Keratinocyte (primary cell): ENCODE measurements around the gene RNF149.
"Not testable (repeated sequence)": the region's sequence is repeated elsewhere in the genome, so short reads cannot be mapped to it uniquely, and the experiment has no call there.

ENCODE experiments used
- CTCF ChIP-seq, 3 experiments: IDR thresholded peaks in 1 of 3; conservative IDR thresholded peaks in 1 of 3; optimal IDR thresholded peaks in 1 of 3; 2 replicates in 2 of 3; 3 replicates in 1 of 3; pipeline versions ENCODE3 to v1.5.1; 2011; ENCODE audit warnings: low read length in 3 of 3, mild to moderate bottlenecking in 3 of 3, moderate library complexity in 2 of 3, control low read depth in 1 of 3, inconsistent platforms in 1 of 3; ENCODE audit not compliant: insufficient read depth in 2 of 3; ENCODE audit errors: extremely low read depth in 1 of 3
- EZH2 ChIP-seq: IDR thresholded peaks from one replicate; pipeline ENCODE4 v1.6.1; 2012; ENCODE audit warnings: inconsistent platforms, mild to moderate bottlenecking, low read length, moderate library complexity

DNA sequence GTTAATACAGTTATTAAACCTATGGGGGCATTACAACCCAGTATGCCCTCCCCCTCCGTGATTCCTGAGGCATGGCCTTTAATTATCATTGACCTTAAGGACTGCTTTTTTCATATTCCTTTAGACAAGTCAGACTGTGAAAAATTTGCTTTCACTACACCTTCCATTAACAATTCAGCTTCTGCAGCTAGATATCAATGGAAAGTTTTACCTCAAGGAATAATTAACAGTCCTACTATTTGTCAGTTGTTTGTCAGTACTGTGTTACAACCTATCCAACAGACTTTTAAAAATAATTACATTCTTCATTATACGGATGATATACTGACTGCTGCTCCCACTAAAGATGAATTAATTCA lies 68.8 kb downstream of the RNF149 start:
- TF ChIP-seq CTCF (optimal IDR thresholded peaks at IDR 0.05 in 1 of 3, IDR thresholded peaks at IDR 0.05 in 1 of 3, conservative IDR thresholded peaks at IDR 0.05 in 1 of 3; ENCODE audit: extremely low read depth in 1 of 3, insufficient read depth in 2 of 3, low read length in 3 of 3); EZH2: not testable (repeated sequence)
